Glutamatergic neuron (in vitro differentiated cells): ENCODE measurements around the gene CLSTN2. TPM values are rescaled to one million over a fixed set of nuclear protein-coding genes. Genes with fewer than 3 reads are reported as not detected.

Source experiments
- DNase-seq: peaks from one replicate; pipeline ENCODE4 v3.0.0; 2022
- H3K27ac Mint-ChIP-seq: one replicate; pipeline ENCODE4 v1.8.0; 2020; ENCODE audit warnings: mild to moderate bottlenecking, mixed read lengths, inconsistent platforms; ENCODE audit not compliant: unreplicated experiment
- H3K27me3 Mint-ChIP-seq: one replicate; pipeline ENCODE4 v1.8.0; 2020; ENCODE audit warnings: mild to moderate bottlenecking, moderate library complexity, mixed read lengths, inconsistent platforms; ENCODE audit not compliant: unreplicated experiment
- H3K36me3 Mint-ChIP-seq: one replicate; pipeline ENCODE4 v1.8.0; 2020; ENCODE audit warnings: mild to moderate bottlenecking, mixed read lengths, inconsistent platforms; ENCODE audit not compliant: unreplicated experiment
- H3K4me1 Mint-ChIP-seq: one replicate; pipeline ENCODE4 v1.8.0; 2020; ENCODE audit warnings: mild to moderate bottlenecking, low read depth, mixed read lengths, inconsistent platforms; ENCODE audit not compliant: unreplicated experiment
- H3K4me3 Mint-ChIP-seq: one replicate; pipeline ENCODE4 v1.8.0; 2020; ENCODE audit warnings: mild to moderate bottlenecking, mixed read lengths, inconsistent platforms; ENCODE audit not compliant: unreplicated experiment
- H3K9me3 Mint-ChIP-seq: one replicate; pipeline ENCODE4 v1.8.0; 2020; ENCODE audit warnings: mild to moderate bottlenecking, moderate library complexity, mixed read lengths, inconsistent platforms; ENCODE audit not compliant: unreplicated experiment
- total RNA-seq: library from RNA; stranded (reverse); fragmentation: NEBNext Ultra II Directional; extraction: Animal tissue kit (Norgen Biotek cat#: 25700); gene quantifications from one replicate; pipeline ENCODE4 v1.2.1, GENCODE V29; 2021; ENCODE audit not compliant: unreplicated experiment
- TF ChIP-seq, protein P1 (sequence below): fragments of 200-600 bp; sonication (generic); IDR thresholded peaks from one replicate; pipeline ENCODE4 v1.5.0; 2021; ENCODE audit not compliant: partially characterized antibody, unreplicated experiment

CLSTN2 gene
- total RNA-seq, 1 donor from 2014 or later = 3.1 TPM

GRCh38 chr3:139916271-139916670 lies 18.7 kb upstream of the CLSTN2 start:
- Mint-ChIP-seq H3K9me3 (peaks cover 2% of the 10 kb centered on the region), H3K27me3 (no peaks in the 10 kb centered on the region), H3K27ac (no peak overlapping the region), H3K36me3 (no peaks in the 10 kb centered on the region), H3K4me1 (no peaks in the 10 kb centered on the region), H3K4me3 (no peak overlapping the region)
- DNase-seq = no peak
- TF ChIP-seq, protein P1, sequence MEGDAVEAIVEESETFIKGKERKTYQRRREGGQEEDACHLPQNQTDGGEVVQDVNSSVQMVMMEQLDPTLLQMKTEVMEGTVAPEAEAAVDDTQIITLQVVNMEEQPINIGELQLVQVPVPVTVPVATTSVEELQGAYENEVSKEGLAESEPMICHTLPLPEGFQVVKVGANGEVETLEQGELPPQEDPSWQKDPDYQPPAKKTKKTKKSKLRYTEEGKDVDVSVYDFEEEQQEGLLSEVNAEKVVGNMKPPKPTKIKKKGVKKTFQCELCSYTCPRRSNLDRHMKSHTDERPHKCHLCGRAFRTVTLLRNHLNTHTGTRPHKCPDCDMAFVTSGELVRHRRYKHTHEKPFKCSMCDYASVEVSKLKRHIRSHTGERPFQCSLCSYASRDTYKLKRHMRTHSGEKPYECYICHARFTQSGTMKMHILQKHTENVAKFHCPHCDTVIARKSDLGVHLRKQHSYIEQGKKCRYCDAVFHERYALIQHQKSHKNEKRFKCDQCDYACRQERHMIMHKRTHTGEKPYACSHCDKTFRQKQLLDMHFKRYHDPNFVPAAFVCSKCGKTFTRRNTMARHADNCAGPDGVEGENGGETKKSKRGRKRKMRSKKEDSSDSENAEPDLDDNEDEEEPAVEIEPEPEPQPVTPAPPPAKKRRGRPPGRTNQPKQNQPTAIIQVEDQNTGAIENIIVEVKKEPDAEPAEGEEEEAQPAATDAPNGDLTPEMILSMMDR = no peak

GRCh38 chr3:139917226-139917785 lies 17.7 kb upstream of the CLSTN2 start:
- no peaks in the 10 kb centered on the region for H3K9me3 Mint-ChIP-seq
- H3K36me3 Mint-ChIP-seq = no peaks in the 10 kb centered on the region
- no peak overlapping the region for H3K4me3 Mint-ChIP-seq
- H3K27me3 Mint-ChIP-seq = no peaks in the 10 kb centered on the region
- H3K4me1 Mint-ChIP-seq = no peaks in the 10 kb centered on the region
- TF ChIP-seq, protein P1 = no peak
- no peak for DNase-seq
- H3K27ac Mint-ChIP-seq = no peak overlapping the region

DNA sequence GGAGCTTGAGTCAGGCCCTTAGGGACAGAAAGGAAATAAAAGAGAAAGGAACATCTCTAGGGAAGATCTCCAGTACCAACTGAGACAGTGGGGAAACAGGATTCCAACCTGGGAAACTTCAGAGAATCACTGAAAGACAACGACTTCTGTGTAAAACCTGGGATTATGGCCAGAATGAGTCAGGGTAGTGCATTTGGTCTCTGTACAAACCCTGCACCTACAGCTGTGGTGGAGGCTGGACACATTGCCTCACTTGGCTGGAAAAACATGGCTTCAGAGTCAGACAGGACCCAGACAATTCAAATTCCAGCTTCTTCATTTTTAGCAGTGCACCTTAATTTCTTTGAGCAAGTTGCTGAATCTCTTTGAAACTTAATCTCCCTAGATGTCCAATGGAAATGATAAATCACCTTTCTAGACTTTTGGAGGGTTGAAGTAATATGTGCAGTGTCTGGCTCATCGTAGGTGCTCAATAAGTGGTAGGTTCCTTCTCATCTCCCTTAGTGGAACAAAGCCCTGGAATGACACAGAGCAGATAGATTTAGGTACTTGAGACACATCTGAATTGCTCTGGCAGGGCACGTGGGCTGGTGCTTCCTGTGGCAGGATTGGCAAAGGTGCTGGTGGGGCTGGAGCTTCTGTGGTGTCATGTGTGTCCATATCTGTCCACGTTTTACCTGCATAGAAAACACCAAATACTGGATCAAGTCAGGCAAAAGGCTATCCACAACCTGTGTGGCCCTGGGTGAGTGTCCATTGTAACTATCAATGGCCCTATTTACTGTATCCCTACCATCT lies 6.1 kb upstream of the CLSTN2 start:
- Mint-ChIP-seq H3K27me3 (no peaks in the 10 kb centered on the region), H3K4me1 (no peaks in the 10 kb centered on the region), H3K4me3 (no peak overlapping the region), H3K36me3 (no peaks in the 10 kb centered on the region), H3K9me3 (no peaks in the 10 kb centered on the region), H3K27ac (no peak overlapping the region)
- TF ChIP-seq, protein P1 = no peak
- no peak for DNase-seq

DNA sequence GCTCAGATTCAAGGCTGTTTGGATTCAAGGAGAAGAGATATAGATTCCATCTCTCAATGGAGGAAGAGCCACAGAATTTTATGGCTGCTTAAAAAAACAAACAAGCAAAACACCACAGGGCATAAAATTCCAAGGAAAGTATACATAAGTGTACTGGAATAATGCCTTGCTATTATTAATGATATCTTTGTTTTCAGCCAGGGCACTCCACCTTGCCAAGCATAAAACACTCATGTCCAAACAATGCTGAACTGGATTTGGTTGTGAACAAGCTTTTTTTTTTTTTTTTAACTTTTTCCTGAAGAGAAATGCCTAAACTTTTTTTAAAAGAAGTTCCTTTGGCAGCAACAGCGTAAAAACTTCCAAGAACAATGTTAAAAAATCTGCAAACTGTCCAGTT lies 4.8 kb upstream of the CLSTN2 start:
- TF ChIP-seq, protein P1 = no peak
- no peaks in the 10 kb centered on the region for H3K36me3 Mint-ChIP-seq

DNA sequence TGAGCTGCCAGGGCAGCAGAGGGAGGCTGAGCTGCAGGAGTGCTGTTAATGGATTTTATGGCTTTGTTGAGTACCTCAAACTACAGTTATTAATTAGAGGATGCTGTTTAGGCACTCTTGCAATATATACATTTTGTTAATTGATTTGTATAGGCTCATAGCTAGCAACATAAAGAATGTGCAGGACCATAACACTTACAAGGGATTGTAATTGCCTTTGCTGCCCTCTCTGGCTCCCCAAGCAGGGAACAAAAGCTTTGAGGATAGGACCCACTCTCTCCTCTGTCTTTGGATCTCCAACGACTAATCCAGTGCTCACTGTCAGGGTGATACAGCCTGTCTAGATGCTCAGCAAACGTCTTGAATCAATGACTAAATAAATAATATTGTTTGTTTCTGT lies 1.2 kb upstream of the CLSTN2 start:
- Mint-ChIP-seq H3K27ac (no peak overlapping the region), H3K4me1 (peaks cover 7% of the 10 kb centered on the region), H3K4me3 (no peak overlapping the region), H3K9me3 (peaks cover 3% of the 10 kb centered on the region), H3K36me3 (no peaks in the 10 kb centered on the region), H3K27me3 (peaks cover 7% of the 10 kb centered on the region)
- DNase-seq = no peak
- TF ChIP-seq, protein P1 = no peak

More for the DNA sequence above, 4.8 kb upstream of the CLSTN2 start:
- Mint-ChIP-seq H3K4me1 (peaks cover 2% of the 10 kb centered on the region), H3K9me3 (peaks cover 3% of the 10 kb centered on the region), H3K27me3 (peaks cover 5% of the 10 kb centered on the region), H3K4me3 (no peak overlapping the region), H3K27ac (no peak overlapping the region)
- no peak for DNase-seq
